Measurements from ENCODE around the gene HECA. TPM values are rescaled to one million over a fixed set of nuclear protein-coding genes. Genes with fewer than 3 reads are reported as not detected.
"Not testable (repeated sequence)": the region's sequence is repeated elsewhere in the genome, so short reads cannot be mapped to it uniquely, and the experiment has no call there.

Gene HECA
- total RNA-seq, 1 donor: 22.9 TPM

DNA sequence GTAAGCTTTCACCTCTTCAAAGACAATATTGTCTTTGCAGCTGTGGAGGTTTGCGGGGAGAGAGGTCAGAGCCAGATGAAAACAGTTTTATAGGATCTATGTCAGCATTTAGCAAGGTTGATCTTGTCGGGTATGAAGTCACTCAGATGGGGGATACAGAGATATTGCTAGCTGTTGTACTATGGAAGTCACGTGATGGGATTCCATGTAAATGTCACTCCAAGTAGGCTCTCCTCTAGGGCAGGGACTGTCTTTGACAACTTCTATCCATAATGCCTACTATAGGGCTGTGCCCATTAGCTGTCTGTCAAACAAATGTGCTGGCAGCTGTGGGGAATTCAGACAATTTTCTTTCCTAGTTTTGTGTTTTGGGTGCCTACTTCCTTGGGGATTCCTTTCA lies 54.8 kb downstream of the HECA start:
- no peak for DNase-seq (ENCODE audit: low read depth)
- H3K4me3 ChIP-seq (ENCODE audit: low read depth, low read length): no peak overlapping the region
- TF ChIP-seq, protein P1, sequence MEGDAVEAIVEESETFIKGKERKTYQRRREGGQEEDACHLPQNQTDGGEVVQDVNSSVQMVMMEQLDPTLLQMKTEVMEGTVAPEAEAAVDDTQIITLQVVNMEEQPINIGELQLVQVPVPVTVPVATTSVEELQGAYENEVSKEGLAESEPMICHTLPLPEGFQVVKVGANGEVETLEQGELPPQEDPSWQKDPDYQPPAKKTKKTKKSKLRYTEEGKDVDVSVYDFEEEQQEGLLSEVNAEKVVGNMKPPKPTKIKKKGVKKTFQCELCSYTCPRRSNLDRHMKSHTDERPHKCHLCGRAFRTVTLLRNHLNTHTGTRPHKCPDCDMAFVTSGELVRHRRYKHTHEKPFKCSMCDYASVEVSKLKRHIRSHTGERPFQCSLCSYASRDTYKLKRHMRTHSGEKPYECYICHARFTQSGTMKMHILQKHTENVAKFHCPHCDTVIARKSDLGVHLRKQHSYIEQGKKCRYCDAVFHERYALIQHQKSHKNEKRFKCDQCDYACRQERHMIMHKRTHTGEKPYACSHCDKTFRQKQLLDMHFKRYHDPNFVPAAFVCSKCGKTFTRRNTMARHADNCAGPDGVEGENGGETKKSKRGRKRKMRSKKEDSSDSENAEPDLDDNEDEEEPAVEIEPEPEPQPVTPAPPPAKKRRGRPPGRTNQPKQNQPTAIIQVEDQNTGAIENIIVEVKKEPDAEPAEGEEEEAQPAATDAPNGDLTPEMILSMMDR (IDR thresholded peaks at IDR 0.05; ENCODE audit: insufficient read depth, low read depth, low read length): no peak

DNA sequence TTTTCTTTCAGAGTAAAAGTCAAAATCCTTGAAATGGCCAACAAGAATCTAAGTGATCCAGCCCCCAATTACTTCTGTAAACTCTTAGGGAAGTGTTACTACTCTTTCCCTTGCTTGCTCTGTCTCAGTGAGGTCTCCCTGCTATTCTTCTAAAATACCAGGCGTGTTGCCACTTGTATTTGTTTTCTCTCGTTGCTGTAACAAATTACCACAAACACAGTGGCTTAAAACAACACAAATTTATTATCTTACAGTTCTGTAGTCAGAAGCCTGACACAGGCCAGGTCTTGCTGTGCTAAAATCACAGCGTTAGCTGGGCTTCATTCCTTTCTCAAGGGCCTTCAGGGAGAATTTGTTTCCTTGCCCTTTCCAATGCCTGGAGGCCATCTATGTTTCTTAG lies 59.9 kb downstream of the HECA start:
- H3K4me3 ChIP-seq (ENCODE audit: low read depth, low read length): no peak overlapping the region
- TF ChIP-seq, protein P1 (IDR thresholded peaks at IDR 0.05; ENCODE audit: insufficient read depth, low read depth, low read length): no peak
- peak; percentile 36 for DNase-seq (ENCODE audit: low read depth)

DNA sequence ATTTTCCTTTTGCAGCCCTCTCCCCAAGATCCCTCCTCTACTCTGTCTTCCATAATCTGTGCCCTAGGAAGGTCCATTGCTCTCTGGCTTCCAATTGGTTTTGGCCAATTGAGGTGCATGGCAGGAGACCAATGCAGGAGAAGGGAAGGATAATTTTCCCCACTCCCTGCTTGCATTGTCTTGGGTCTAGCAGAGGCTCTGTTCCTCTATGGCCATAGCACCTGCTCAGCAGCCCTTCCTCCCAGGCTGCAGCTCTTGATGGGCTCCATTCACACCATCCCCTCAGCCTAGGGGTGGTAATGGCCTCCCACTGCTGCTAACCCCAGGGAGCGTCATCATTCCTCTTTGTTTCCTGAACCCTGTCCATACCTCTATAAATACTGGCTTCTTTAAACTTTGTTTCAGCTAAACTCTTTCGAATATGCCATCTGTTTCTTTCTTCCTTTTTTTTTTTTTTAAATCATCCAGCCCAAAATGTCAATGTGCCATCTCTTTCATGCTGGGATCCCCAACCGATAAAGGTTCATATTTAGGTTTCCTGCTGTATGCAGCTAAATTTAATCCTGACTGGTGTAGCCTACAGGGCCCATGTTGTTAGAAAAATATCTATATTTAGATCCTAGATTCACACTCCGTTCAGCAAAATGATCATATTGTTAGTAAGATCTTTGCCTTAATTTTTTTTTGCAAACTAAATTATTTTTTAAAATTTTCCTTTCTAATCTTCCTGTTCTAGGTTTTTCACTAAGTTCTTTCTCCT lies 63.8 kb downstream of the HECA start:
- TF ChIP-seq, protein P1 (IDR thresholded peaks at IDR 0.05; ENCODE audit: insufficient read depth, low read depth, low read length): no peak
- no peak overlapping the region for H3K4me3 ChIP-seq (ENCODE audit: low read depth, low read length)
- DNase-seq (ENCODE audit: low read depth): no peak

DNA sequence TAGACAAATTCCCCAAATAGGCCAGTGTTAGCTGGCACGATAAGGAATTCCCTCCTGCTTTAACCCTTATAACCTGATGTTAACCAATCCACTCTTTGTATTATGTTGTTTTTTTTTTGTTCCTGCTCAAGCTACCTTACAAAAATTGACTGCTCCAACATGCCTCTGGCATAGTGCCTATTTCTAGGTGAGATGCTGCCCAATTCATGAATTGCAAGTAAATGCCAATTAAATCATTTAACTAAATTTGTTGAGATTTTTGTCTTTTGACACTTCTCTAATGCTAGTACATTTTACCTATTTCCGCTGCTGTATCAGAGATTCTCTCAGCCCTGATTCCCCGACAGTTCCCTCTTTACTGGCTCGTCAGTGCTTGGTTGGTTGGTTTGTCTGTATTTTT lies 66.5 kb downstream of the HECA start:
- TF ChIP-seq, protein P1 (IDR thresholded peaks at IDR 0.05; ENCODE audit: insufficient read depth, low read depth, low read length): no peak
- no peak overlapping the region for H3K4me3 ChIP-seq (ENCODE audit: low read depth, low read length)
- DNase-seq (ENCODE audit: low read depth): no peak

DNA sequence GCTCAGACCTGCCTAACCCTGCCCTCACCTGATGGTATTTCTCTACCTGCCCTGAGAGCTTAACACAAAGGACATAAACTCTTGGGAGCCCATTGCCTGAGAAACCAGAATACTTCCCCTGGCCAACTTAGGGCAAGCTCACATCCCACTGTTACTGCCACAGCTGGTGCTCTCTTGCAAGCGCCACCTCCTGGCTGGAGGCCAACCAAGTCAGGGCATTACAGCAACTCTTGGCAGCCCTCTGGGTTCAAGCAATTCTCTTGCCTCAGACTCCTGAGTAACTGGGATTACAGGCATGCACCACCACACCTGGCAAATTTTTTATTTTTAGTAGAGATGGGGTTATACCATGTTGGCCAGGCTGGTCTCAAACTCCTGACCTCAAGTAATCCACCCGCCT lies 70.1 kb downstream of the HECA start:
- no peak for DNase-seq (ENCODE audit: low read depth)
- TF ChIP-seq, protein P1 (IDR thresholded peaks at IDR 0.05; ENCODE audit: insufficient read depth, low read depth, low read length): no peak

DNA sequence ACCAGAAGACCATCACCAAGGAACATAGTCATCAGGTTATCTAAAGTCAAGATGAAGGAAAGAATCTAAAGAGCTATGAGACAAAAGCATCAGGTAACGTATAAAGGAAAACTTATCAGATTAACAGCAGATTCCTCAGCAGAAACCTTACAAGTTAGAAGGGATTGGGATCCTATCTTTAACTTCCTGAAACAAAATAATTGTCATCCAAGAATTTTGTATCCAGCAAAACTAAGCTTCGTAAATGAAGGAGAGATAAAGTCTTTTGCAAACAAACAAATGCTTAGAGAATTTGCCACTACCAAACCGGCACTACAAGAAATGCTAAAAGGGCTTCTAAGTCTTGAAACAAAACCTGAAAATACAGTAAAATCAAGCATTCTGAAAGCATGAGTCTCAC lies 71.0 kb downstream of the HECA start:
- no peak for DNase-seq (ENCODE audit: low read depth)
- no peak overlapping the region for H3K4me3 ChIP-seq (ENCODE audit: low read depth, low read length)
- TF ChIP-seq, protein P1 (IDR thresholded peaks at IDR 0.05; ENCODE audit: insufficient read depth, low read depth, low read length): no peak

More for the DNA sequence above, 70.1 kb downstream of the HECA start:
- no peak overlapping the region for H3K4me3 ChIP-seq (ENCODE audit: low read depth, low read length)

DNA sequence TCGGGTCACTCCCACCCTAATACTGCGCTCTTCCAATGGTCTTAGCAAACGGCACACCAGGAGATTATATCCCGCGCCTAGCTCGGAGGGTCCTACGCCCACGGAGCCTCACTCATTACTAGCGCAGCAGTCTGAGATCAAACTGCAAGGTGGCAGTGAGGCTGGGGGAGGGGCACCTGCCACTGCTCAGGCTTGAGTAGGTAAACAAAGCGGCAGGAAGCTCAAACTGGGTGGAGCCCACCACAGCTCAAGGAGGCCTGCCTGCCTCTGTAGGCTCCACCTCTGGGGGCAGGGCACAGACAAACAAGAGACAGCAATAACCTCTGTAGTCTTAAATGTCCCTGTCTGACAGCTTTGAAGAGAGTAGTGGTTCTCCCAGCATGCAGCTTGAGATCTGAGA lies 75.9 kb downstream of the HECA start:
- H3K4me3 ChIP-seq (ENCODE audit: low read depth, low read length); DNase-seq (ENCODE audit: low read depth): not testable (repeated sequence)

DNA sequence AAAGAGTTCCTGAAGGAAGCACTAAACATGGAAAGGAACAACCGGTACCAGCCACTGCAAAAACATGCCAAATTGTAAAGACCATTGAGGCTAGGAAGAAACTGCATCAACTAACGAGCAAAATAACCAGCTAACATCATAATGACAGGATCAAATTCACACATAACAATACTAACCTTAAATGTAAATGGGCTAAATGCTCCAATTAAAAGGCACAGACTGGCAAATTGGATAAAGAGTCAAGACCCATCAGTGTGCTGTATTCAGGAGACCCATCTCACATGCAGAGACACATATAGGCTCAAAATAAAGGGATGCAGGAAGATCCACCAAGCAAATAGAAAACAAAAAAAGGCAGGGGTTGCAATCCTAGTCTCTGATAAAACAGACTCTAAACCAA lies 77.6 kb downstream of the HECA start:
- not testable (repeated sequence) for DNase-seq (ENCODE audit: low read depth); H3K4me3 ChIP-seq (ENCODE audit: low read depth, low read length)
